ENCODE data around the gene EVI5. TPM values are rescaled to one million over a fixed set of nuclear protein-coding genes. Genes with fewer than 3 reads are reported as not detected.

Gene EVI5
- polyA plus RNA-seq, 1 donor from 2014 or later = 8.5 TPM

GRCh38 chr1:92476071-92476631, 308.8 kb downstream of the EVI5 start:
- Histone ChIP-seq H3K4me2 (ENCODE audit: low read length) (no peak overlapping the region), H4K20me1 (ENCODE audit: insufficient read depth) (no peaks in the 10 kb centered on the region), H3K9me2 (ENCODE audit: insufficient read depth, low read length) (no peaks in the 10 kb centered on the region), H3F3A (ENCODE audit: insufficient read depth, low read length, poor library complexity, severe bottlenecking) (no peaks in the 10 kb centered on the region), H3K4me3 (ENCODE audit: low read length) (no peak overlapping the region), H3K9me3 (ENCODE audit: low read length) (no peaks in the 10 kb centered on the region), H3K79me2 (replicated peaks; ENCODE audit: insufficient read depth, low read length) (no peaks in the 10 kb centered on the region), H3K36me3 (ENCODE audit: insufficient read depth, low read length) (no peaks in the 10 kb centered on the region), H3K27me3 (ENCODE audit: insufficient read depth, low read depth, low read length) (peaks cover 54% of the 10 kb centered on the region), H3K9ac (ENCODE audit: low read length) (no peak overlapping the region), H2AFZ (ENCODE audit: low read depth, low read length) (no peak overlapping the region), H3K27ac (ENCODE audit: low read length) (no peak overlapping the region)
- no peak for TF ChIP-seq SMC3 (conservative IDR thresholded peaks at IDR 0.05; ENCODE audit: poor library complexity)
- no peak for TF ChIP-seq MXI1 (conservative IDR thresholded peaks at IDR 0.05; ENCODE audit: poor library complexity, severe bottlenecking)
- no peak for TF ChIP-seq RAD21 (conservative IDR thresholded peaks at IDR 0.05)

- no peak for TF ChIP-seq TAF1 (IDR thresholded peaks at IDR 0.05; ENCODE audit: low read depth)
- no peak for TF ChIP-seq RAD21 (conservative IDR thresholded peaks at IDR 0.05)
- no peak for TF ChIP-seq EZH2 (IDR thresholded peaks at IDR 0.05; ENCODE audit: borderline replicate concordance, insufficient read depth, low read length, poor library complexity, severe bottlenecking)
- TF ChIP-seq POLR2AphosphoS5 (IDR thresholded peaks at IDR 0.05) = no peak
- TF ChIP-seq, protein P1, sequence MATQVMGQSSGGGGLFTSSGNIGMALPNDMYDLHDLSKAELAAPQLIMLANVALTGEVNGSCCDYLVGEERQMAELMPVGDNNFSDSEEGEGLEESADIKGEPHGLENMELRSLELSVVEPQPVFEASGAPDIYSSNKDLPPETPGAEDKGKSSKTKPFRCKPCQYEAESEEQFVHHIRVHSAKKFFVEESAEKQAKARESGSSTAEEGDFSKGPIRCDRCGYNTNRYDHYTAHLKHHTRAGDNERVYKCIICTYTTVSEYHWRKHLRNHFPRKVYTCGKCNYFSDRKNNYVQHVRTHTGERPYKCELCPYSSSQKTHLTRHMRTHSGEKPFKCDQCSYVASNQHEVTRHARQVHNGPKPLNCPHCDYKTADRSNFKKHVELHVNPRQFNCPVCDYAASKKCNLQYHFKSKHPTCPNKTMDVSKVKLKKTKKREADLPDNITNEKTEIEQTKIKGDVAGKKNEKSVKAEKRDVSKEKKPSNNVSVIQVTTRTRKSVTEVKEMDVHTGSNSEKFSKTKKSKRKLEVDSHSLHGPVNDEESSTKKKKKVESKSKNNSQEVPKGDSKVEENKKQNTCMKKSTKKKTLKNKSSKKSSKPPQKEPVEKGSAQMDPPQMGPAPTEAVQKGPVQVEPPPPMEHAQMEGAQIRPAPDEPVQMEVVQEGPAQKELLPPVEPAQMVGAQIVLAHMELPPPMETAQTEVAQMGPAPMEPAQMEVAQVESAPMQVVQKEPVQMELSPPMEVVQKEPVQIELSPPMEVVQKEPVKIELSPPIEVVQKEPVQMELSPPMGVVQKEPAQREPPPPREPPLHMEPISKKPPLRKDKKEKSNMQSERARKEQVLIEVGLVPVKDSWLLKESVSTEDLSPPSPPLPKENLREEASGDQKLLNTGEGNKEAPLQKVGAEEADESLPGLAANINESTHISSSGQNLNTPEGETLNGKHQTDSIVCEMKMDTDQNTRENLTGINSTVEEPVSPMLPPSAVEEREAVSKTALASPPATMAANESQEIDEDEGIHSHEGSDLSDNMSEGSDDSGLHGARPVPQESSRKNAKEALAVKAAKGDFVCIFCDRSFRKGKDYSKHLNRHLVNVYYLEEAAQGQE (IDR thresholded peaks at IDR 0.05; ENCODE audit: borderline replicate concordance) = no peak
- Histone ChIP-seq H2AFZ (ENCODE audit: low read depth, low read length) (no peak overlapping the region), H3K79me2 (replicated peaks; ENCODE audit: insufficient read depth, low read length) (no peaks in the 10 kb centered on the region), H3K36me3 (ENCODE audit: insufficient read depth, low read length) (no peaks in the 10 kb centered on the region), H3K4me3 (ENCODE audit: low read length) (no peak overlapping the region), H3K9me3 (ENCODE audit: low read length) (no peaks in the 10 kb centered on the region), H3K27me3 (ENCODE audit: insufficient read depth, low read depth, low read length) (peaks cover 42% of the 10 kb centered on the region), H4K20me1 (ENCODE audit: insufficient read depth) (no peaks in the 10 kb centered on the region), H3K9ac (ENCODE audit: low read length) (no peak overlapping the region), H3F3A (ENCODE audit: insufficient read depth, low read length, poor library complexity, severe bottlenecking) (no peaks in the 10 kb centered on the region), H3K9me2 (ENCODE audit: insufficient read depth, low read length) (no peaks in the 10 kb centered on the region), H3K4me2 (ENCODE audit: low read length) (no peak overlapping the region), H3K27ac (ENCODE audit: low read length) (no peak overlapping the region)
Measured at GRCh38 chr1:92475029-92475428, 309.9 kb downstream of the EVI5 start.

GRCh38 chr1:92473781-92474495, 311.0 kb downstream of the EVI5 start:
- Histone ChIP-seq H3K9me3 (ENCODE audit: low read length) (no peaks in the 10 kb centered on the region), H2AFZ (ENCODE audit: low read depth, low read length) (no peak overlapping the region), H3K4me3 (ENCODE audit: low read length) (no peak overlapping the region), H3K9ac (ENCODE audit: low read length) (no peak overlapping the region), H3K9me2 (ENCODE audit: insufficient read depth, low read length) (no peaks in the 10 kb centered on the region), H3K4me2 (ENCODE audit: low read length) (no peak overlapping the region), H3F3A (ENCODE audit: insufficient read depth, low read length, poor library complexity, severe bottlenecking) (no peaks in the 10 kb centered on the region), H3K27ac (ENCODE audit: low read length) (no peak overlapping the region), H4K20me1 (ENCODE audit: insufficient read depth) (no peaks in the 10 kb centered on the region), H3K79me2 (replicated peaks; ENCODE audit: insufficient read depth, low read length) (no peaks in the 10 kb centered on the region), H3K27me3 (ENCODE audit: insufficient read depth, low read depth, low read length) (peaks cover 31% of the 10 kb centered on the region), H3K36me3 (ENCODE audit: insufficient read depth, low read length) (no peaks in the 10 kb centered on the region)
- TF ChIP-seq EZH2 (IDR thresholded peaks at IDR 0.05; ENCODE audit: borderline replicate concordance, insufficient read depth, low read length, poor library complexity, severe bottlenecking) = no peak
- no peak for TF ChIP-seq SMC3 (conservative IDR thresholded peaks at IDR 0.05; ENCODE audit: poor library complexity)
- no peak for TF ChIP-seq EP300 (conservative IDR thresholded peaks at IDR 0.05; ENCODE audit: poor library complexity, severe bottlenecking)
- no peak for TF ChIP-seq RAD21 (conservative IDR thresholded peaks at IDR 0.05)
- TF ChIP-seq POLR2AphosphoS5 (IDR thresholded peaks at IDR 0.05) = no peak
- no peak for TF ChIP-seq CTCF (IDR thresholded peaks at IDR 0.05; ENCODE audit: poor library complexity, severe bottlenecking)
- TF ChIP-seq MXI1 (conservative IDR thresholded peaks at IDR 0.05; ENCODE audit: poor library complexity, severe bottlenecking) = no peak
- no peak for TF ChIP-seq TAF1 (IDR thresholded peaks at IDR 0.05; ENCODE audit: low read depth)
- TF ChIP-seq, protein P1 (IDR thresholded peaks at IDR 0.05; ENCODE audit: borderline replicate concordance) = no peak
